Sigmoid colon (tissue), 4 donors: ENCODE results near the gene ADCY2.

ENCODE experiments used
- POLR2A ChIP-seq, 2 donors: fragments of 450-650 bp; IDR thresholded peaks; one replicate each; pipeline ENCODE4 v1.6.1; 2016; ENCODE audit warnings: antibody characterized with exemption in 2 of 2, mild to moderate bottlenecking in 2 of 2, moderate library complexity in 2 of 2
- POLR2AphosphoS5 ChIP-seq, 4 donors: sonication (generic); formaldehyde crosslinking; IDR thresholded peaks; one replicate each; pipeline ENCODE4 v1.6.1; 2017; ENCODE audit warnings: antibody characterized with exemption in 4 of 4
- TF ChIP-seq, protein P1 (sequence below), 4 experiments: fragments of 450-650 bp in 3 of 4; fragments of 200-600 bp in 1 of 4; IDR thresholded peaks; one replicate each; pipeline ENCODE4 v1.5.1; 2016 to 2019; ENCODE audit warnings: antibody characterized with exemption in 4 of 4, mild to moderate bottlenecking in 3 of 4, moderate library complexity in 2 of 4

DNA sequence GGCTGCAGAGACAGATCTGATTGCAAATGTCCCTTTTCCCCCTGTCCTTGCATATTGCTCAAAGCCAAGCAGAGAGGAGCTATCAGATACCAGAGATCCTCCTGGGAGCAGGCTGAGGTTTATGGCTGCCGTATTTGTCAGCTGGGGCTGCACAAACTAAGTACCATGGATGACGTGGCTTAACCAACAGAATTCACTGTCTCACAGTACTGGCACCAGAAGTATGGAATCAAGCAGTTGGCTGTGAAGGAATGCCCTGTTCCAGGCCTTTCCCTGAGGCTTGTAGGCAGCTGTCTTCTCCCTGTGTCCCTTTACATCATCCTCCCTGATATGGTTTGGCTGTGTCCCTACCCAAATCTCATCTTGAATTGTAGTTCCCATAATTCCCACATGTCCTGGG, 452.4 kb downstream of the ADCY2 start:
- TF ChIP-seq POLR2AphosphoS5 (IDR thresholded peaks at IDR 0.05), result no peak
- no peak for TF ChIP-seq POLR2A (IDR thresholded peaks at IDR 0.05)
- TF ChIP-seq, protein P1, sequence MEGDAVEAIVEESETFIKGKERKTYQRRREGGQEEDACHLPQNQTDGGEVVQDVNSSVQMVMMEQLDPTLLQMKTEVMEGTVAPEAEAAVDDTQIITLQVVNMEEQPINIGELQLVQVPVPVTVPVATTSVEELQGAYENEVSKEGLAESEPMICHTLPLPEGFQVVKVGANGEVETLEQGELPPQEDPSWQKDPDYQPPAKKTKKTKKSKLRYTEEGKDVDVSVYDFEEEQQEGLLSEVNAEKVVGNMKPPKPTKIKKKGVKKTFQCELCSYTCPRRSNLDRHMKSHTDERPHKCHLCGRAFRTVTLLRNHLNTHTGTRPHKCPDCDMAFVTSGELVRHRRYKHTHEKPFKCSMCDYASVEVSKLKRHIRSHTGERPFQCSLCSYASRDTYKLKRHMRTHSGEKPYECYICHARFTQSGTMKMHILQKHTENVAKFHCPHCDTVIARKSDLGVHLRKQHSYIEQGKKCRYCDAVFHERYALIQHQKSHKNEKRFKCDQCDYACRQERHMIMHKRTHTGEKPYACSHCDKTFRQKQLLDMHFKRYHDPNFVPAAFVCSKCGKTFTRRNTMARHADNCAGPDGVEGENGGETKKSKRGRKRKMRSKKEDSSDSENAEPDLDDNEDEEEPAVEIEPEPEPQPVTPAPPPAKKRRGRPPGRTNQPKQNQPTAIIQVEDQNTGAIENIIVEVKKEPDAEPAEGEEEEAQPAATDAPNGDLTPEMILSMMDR (IDR thresholded peaks at IDR 0.05), result no peak
